MM.1S (cell line): ENCODE measurements around the gene MCTP2.

Experiments used
- DNase-seq: peaks from one replicate; pipeline ENCODE4 v3.0.0-alpha.2; 2015
- H2AFZ ChIP-seq: fragments of 300-600 bp; sonication (generic); 2 replicates; pipeline ENCODE4 v1.6.0; 2016; ENCODE audit warnings: antibody characterized with exemption, low read length
- H3F3A ChIP-seq: fragments of 300-600 bp; sonication (generic); 2 replicates; pipeline ENCODE4 v1.6.1; 2016; ENCODE audit warnings: mild to moderate bottlenecking, antibody characterized with exemption, low read length, moderate library complexity, mixed read lengths; ENCODE audit not compliant: insufficient read depth
- H3K27ac ChIP-seq: fragments of 300-600 bp; sonication (generic); 2 replicates; pipeline ENCODE4 v1.5.1; 2016; ENCODE audit warnings: mild to moderate bottlenecking, low read length
- H3K27me3 ChIP-seq: fragments of 300-600 bp; sonication (generic); replicated peaks from 2 replicates; pipeline ENCODE4 v1.6.0; 2016; ENCODE audit warnings: low read length; ENCODE audit not compliant: insufficient read depth
- H3K36me3 ChIP-seq: fragments of 300-600 bp; sonication (generic); replicated peaks from 2 replicates; pipeline ENCODE4 v1.6.1; 2016; ENCODE audit warnings: mild to moderate bottlenecking, low read length, mixed read lengths; ENCODE audit not compliant: insufficient read depth
- H3K4me1 ChIP-seq: fragments of 300-600 bp; sonication (generic); 2 replicates; pipeline ENCODE4 v1.6.1; 2016; ENCODE audit warnings: low read length, mixed read lengths
- H3K4me2 ChIP-seq: fragments of 300-600 bp; sonication (generic); 2 replicates; pipeline ENCODE4 v1.6.0; 2016; ENCODE audit warnings: low read depth, low read length
- H3K4me3 ChIP-seq: fragments of 300-600 bp; sonication (generic); 2 replicates; pipeline ENCODE4 v1.5.1; 2016; ENCODE audit warnings: low read length, mixed read lengths
- H3K79me2 ChIP-seq: fragments of 300-600 bp; sonication (generic); 2 replicates; pipeline ENCODE4 v1.6.1; 2016; ENCODE audit warnings: mixed run types, low read length, mixed read lengths
- H3K9ac ChIP-seq: fragments of 300-600 bp; sonication (generic); 2 replicates; pipeline ENCODE4 v1.6.1; 2016; ENCODE audit warnings: low read length, mixed read lengths
- H3K9me2 ChIP-seq: fragments of 300-600 bp; sonication (generic); replicated peaks from 2 replicates; pipeline ENCODE4 v1.6.1; 2016; ENCODE audit warnings: mild to moderate bottlenecking, low read length, mixed read lengths; ENCODE audit not compliant: insufficient read depth
- H3K9me3 ChIP-seq: fragments of 300-600 bp; sonication (generic); replicated peaks from 2 replicates; pipeline ENCODE4 v1.6.1; 2016; ENCODE audit warnings: mild to moderate bottlenecking, low read length, mixed read lengths; ENCODE audit not compliant: insufficient read depth
- H4K20me1 ChIP-seq: fragments of 300-600 bp; sonication (generic); 2 replicates; pipeline ENCODE4 v1.6.1; 2016; ENCODE audit warnings: mild to moderate bottlenecking, low read length, moderate library complexity, mixed read lengths; ENCODE audit not compliant: insufficient read depth
- CTCF ChIP-seq: fragments of 300-600 bp; sonication (generic); IDR thresholded peaks from 2 replicates; pipeline ENCODE4 v1.5.1; 2016; ENCODE audit warnings: antibody characterized with exemption, low read length, mixed read lengths
- EZH2 ChIP-seq: fragments of 300-600 bp; sonication (generic); optimal IDR thresholded peaks from 2 replicates; pipeline ENCODE3; 2017; ENCODE audit warnings: low read depth, mild to moderate bottlenecking, antibody characterized with exemption, low read length, mixed read lengths
- EZH2phosphoT487 ChIP-seq: fragments of 300-600 bp; sonication (generic); IDR thresholded peaks from 2 replicates; pipeline ENCODE4 v1.6.1; 2018; ENCODE audit warnings: antibody characterized with exemption, low read length

Gene MCTP2

GRCh38 chr15:94206463-94207167 is 24.7 kb upstream of the MCTP2 start:
- no peaks in the 10 kb centered on the region for H3K4me1 ChIP-seq
- no peak for DNase-seq
- H3K79me2 ChIP-seq = no peaks in the 10 kb centered on the region
- H4K20me1 ChIP-seq = no peaks in the 10 kb centered on the region
- H2AFZ ChIP-seq = no peak overlapping the region
- TF ChIP-seq EZH2phosphoT487 = no peak
- TF ChIP-seq EZH2 = no peak
- TF ChIP-seq CTCF = no peak
- no peaks in the 10 kb centered on the region for H3K9me2 ChIP-seq
- no peaks in the 10 kb centered on the region for H3F3A ChIP-seq
- H3K27me3 ChIP-seq = no peaks in the 10 kb centered on the region
- no peak overlapping the region for H3K4me3 ChIP-seq
- no peak overlapping the region for H3K9ac ChIP-seq
- no peaks in the 10 kb centered on the region for H3K9me3 ChIP-seq
- no peaks in the 10 kb centered on the region for H3K36me3 ChIP-seq
- no peak overlapping the region for H3K4me2 ChIP-seq
- H3K27ac ChIP-seq = no peak overlapping the region

GRCh38 chr15:94212291-94212690 is 19.1 kb upstream of the MCTP2 start:
- no peak for TF ChIP-seq EZH2phosphoT487
- no peak for TF ChIP-seq EZH2
- TF ChIP-seq CTCF = no peak
- no peak overlapping the region for H3K27ac ChIP-seq
- H3K4me2 ChIP-seq = no peak overlapping the region
- 0 out of 2 replicates have a peak, but pooled peaks cover 4% of the 10 kb centered on the region for H3K4me1 ChIP-seq
- H3K9me2 ChIP-seq = no peaks in the 10 kb centered on the region
- no peaks in the 10 kb centered on the region for H3F3A ChIP-seq
- no peaks in the 10 kb centered on the region for H3K27me3 ChIP-seq
- H3K9me3 ChIP-seq = no peaks in the 10 kb centered on the region
- no peak overlapping the region for H3K9ac ChIP-seq
- no peak overlapping the region for H3K4me3 ChIP-seq
- no peak overlapping the region for H2AFZ ChIP-seq
- H4K20me1 ChIP-seq = no peaks in the 10 kb centered on the region
- H3K36me3 ChIP-seq = no peaks in the 10 kb centered on the region
- H3K79me2 ChIP-seq = no peaks in the 10 kb centered on the region
- DNase-seq = no peak

GRCh38 chr15:94225616-94226015 is 5.7 kb upstream of the MCTP2 start:
- TF ChIP-seq EZH2 = no peak
- no peak for TF ChIP-seq CTCF
- no peak for TF ChIP-seq EZH2phosphoT487
- H3K4me2 ChIP-seq = no peak overlapping the region
- peaks cover 29% of the 10 kb centered on the region for H3K4me1 ChIP-seq
- H2AFZ ChIP-seq = no peak overlapping the region
- H3K9ac ChIP-seq = no peak overlapping the region
- H3K79me2 ChIP-seq = no peaks in the 10 kb centered on the region
- no peaks in the 10 kb centered on the region for H3K27me3 ChIP-seq
- no peaks in the 10 kb centered on the region for H3K36me3 ChIP-seq
- no peaks in the 10 kb centered on the region for H3K9me3 ChIP-seq
- H4K20me1 ChIP-seq = no peaks in the 10 kb centered on the region
- no peak overlapping the region for H3K4me3 ChIP-seq
- no peak overlapping the region for H3K27ac ChIP-seq
- H3K9me2 ChIP-seq = no peaks in the 10 kb centered on the region
- H3F3A ChIP-seq = peaks cover 16% of the 10 kb centered on the region
- DNase-seq = no peak
